GM18511 (cell line): ENCODE results near the gene NFATC1.

Experiments
- ATAC-seq: cut with Tn5 transposase; IDR thresholded peaks from one replicate; pipeline ENCODE4 v1.9.1; 2021; ENCODE audit warnings: mild to moderate bottlenecking, moderate library complexity; ENCODE audit not compliant: unreplicated experiment

Gene NFATC1

GRCh38 chr18:79528846-79529245 lies 133.1 kb downstream of the NFATC1 start:
- peak; percentile 39 for ATAC-seq

GRCh38 chr18:79529296-79529695 lies 133.6 kb downstream of the NFATC1 start:
- no peak for ATAC-seq

- ATAC-seq = no peak
These were observed 134.3 kb downstream of the NFATC1 start for GRCh38 chr18:79529991-79530390.

GRCh38 chr18:79530821-79531220 lies 135.1 kb downstream of the NFATC1 start:
- ATAC-seq = no peak

DNA sequence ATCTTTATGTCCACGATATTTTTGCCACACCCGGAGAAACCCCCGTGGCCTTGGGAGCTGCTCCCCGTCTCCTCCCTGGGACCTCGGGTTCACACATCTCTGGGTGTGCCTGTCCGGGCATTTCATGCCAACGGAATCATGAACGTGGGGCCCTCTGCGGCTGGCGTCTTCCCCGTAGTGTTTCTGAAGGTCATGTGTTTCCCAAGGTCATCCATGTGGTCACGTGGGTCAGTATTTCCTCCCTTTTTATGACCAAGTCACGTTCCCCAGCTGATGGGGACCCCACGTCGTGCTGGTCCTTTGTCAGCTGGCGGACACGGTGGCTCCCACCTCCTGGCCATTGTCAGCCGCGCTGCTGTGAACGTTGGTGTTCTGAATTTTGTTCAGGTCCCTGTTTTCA lies 135.7 kb downstream of the NFATC1 start:
- ATAC-seq = no peak

DNA sequence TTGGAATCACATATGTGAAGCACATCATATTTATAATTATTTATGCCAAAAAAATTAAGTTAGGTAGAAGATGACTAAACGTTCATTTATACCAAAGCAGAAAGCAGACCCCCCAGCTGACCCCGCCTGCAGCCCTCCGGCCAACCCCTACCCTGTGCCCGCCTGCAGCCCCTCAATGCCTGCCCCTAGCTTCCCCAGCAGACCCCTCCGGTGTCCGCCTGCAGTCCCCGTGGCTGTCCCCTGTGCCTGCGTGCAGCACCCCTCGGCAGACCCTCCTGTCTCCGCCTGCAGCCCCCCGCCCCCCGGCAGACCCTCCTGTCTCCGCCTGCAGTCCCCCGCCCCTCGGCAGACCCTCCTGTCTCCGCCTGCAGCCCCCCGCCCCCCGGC lies 136.2 kb downstream of the NFATC1 start:
- no peak for ATAC-seq

- no peak for ATAC-seq
These were observed 136.7 kb downstream of the NFATC1 start for GRCh38 chr18:79532313-79533007.

DNA sequence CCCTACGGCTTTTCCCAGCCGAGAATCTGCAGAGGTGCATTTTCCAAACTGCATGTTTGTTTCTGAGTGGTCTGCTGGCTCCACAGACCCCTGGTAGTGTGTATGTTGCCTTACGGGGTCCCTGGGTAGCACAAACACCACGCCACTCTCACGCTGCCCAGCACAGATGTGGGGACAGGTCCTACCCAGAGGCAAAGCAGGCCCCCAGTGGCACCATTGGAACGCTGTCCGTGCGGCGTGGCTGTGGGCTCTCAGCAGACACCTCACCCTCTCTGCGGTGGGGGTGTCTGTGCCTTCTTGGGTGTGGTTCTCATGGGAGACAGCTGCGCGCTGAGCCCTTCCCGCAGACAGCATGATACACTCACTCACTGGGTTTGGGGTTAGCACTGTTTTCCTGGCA lies 137.4 kb downstream of the NFATC1 start:
- no peak for ATAC-seq

DNA sequence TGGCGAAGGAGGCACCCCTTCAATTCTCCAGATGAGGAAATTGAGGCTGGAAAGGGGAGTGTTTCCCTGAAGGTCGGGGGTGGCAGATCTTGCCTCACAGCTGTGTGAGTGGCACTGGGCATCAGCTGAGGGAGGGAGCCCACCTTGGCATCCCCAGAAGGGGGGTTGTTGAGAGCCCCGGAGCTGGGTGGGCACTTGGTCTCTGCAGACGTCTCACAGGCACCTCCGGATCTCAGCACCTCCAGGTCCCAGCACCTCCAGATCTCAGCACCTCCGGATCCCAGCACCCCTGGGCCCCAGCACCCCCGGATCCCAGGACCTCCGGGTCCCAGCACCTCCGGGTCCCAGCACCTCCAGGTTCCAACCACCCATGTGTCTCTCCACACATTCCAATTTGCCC lies 137.9 kb downstream of the NFATC1 start:
- ATAC-seq = no peak

DNA sequence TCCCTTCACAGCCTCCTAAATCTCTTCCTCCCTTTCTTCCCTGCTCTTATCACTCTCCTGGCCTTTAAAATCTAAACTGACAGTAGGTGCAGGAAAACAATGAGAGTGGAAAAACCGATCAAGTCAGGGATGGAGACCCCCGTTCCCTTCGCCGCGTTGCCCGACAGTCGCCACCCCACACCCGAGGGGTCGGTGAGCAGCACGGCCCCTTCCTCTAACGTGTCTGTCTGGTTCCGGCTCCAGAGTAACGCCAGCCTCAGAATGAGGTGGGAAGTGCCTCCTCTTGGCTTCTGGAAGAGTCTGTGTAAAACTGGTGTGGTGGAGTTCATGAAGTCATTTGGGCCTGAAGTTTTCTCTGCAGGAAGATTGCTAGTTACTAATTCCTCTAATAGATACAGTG lies 138.6 kb downstream of the NFATC1 start:
- ATAC-seq = no peak

- ATAC-seq = no peak
These were observed 142.0 kb downstream of the NFATC1 start for GRCh38 chr18:79537758-79538157.

- ATAC-seq = no peak
These were observed 142.9 kb downstream of the NFATC1 start for GRCh38 chr18:79538635-79539034.

DNA sequence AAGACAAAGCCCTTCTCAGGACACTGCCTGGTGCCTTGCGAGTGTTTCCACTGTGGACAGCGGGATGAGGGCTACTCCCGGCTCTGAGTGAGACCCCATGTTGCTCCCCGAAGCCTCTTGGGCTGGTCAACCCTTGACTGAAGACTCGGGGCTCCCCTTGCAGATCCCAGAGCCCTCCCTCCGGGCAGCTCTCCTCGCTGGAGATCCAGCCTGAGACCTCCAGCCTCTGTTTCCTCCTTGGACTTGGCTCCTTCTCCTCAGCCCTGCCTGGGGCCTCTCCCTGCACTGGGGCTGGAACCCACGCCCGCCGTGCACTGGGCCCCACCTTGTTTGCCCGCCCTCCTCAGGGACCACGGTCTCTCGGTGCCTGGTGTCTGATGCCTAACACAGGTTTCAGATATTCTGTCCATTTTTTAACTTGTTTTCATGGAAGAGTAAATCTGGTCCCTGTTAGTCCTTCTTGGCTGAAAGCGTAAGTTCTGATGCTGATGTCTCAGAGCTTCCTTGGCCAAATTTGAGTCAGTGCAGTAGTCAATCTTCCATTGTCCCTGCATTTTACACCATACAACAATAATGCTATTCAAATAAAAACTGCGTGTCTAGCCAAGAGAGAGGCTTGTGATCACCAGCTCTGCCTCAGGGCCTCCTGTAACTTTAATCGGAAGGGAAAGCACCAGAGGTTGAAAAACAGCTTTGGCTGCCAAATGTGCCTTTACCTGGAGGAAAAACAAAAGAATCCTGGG lies 144.6 kb downstream of the NFATC1 start:
- ATAC-seq = no peak

GRCh38 chr18:79540904-79541282 lies 145.2 kb downstream of the NFATC1 start:
- no peak for ATAC-seq

GRCh38 chr18:79542213-79542612 lies 146.5 kb downstream of the NFATC1 start:
- ATAC-seq = no peak

GRCh38 chr18:79542876-79543750 lies 147.4 kb downstream of the NFATC1 start:
- ATAC-seq = no peak

GRCh38 chr18:79543861-79544385 lies 148.2 kb downstream of the NFATC1 start:
- no peak for ATAC-seq

DNA sequence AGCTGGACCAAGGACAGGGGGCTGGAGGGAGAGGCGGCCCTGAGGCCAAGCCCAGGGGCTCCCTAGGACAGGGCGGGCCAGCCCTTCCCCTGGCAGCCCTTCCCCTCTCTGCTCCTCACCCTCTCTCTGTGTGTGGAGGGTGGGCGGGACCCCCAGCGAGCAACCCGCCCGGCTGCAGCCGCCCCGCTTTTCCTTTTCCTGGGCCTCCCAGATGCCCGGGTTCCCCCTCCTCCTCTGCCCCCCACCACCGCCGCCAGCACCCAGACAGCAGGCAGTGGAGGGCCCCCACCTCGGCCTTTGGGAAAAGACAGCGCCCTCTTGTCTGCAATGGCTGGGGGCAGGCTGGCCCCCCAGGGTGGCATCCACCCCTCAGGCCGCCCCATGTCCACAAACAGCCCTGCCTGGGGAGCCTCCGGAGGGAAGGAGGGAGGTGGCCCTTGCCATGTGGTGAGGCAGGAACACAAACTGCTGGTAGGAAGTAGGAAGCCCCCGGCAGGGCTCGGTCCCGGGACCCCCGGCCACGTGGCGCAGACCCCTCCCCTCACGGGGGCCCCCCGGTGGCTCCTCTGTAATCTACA lies 148.7 kb downstream of the NFATC1 start:
- no peak for ATAC-seq

DNA sequence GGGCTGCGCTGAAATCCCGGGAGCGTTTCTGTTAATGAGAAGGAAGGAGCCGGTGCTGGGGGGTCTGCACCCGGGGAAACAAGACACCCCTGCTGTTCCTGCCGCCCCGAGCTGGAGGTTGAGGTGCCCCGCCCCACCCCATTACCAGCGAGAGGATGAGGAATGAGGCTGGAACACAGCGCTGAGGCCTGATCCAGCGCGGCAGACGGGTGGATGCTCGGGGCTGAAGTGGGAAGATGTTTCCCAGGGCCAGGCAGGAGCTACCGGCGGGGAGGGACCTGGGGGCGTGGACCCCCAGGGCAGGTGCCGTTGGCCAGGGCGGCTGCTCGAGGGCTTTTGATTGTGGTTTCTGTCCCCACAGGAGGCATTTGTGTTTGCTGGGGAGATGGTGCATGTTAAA lies 149.5 kb downstream of the NFATC1 start:
- ATAC-seq = no peak

- no peak for ATAC-seq
These were observed 150.0 kb downstream of the NFATC1 start for GRCh38 chr18:79545736-79546171.

DNA sequence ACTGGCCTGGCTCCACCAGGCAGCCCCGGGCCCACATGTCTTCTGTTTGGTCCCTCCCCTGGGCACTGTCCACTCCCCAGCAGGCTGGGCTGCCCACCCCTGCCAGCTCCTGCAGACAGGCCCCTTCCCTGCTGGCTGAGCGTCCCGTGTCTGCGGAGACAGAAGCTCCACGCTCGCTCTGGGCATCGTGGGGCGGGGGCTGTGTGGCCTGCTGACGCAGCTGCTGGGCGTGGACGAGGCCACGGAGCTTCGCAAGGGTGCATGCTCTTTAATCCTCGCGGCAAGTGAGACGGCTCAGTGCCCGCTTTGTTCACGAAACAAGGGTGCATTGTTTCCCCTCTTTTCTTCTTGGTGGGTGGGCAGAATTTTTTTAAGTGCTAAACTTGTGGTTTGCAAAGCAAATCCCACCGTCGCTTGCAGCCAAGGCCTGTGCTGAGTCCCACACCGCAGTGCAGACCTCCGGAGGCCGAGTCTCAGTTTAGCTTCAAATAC lies 151.1 kb downstream of the NFATC1 start:
- ATAC-seq = no peak
